ENCODE measurements around the gene PUS1. TPM values are rescaled to one million over a fixed set of nuclear protein-coding genes. Genes with fewer than 3 reads are reported as not detected.

PUS1 gene
- total RNA-seq, 1 donor from 2014 or later, result 22.9 TPM

GRCh38 chr12:131896080-131896810 lies 32.8 kb upstream of the PUS1 start:
- DNase-seq (ENCODE audit: low read depth) (peak; percentile 75), FAIRE-seq (no peak)
- no peaks in the 10 kb centered on the region for H3K27me3 ChIP-seq (ENCODE audit: control insufficient read depth, insufficient read depth, low read length)
- peak overlapping the region; percentile 61 for H3K4me3 ChIP-seq (ENCODE audit: low read depth, low read length)
- peaks cover 7% of the 10 kb centered on the region for H3K36me3 ChIP-seq (ENCODE audit: control insufficient read depth, insufficient read depth, low read length)
- TF ChIP-seq CTCF (IDR thresholded peaks at IDR 0.05; ENCODE audit: insufficient read depth, low read length, severe bottlenecking), result no peak

- Histone ChIP-seq H3K4me3 (ENCODE audit: low read depth, low read length) (peak overlapping the region; percentile 61), H3K27me3 (ENCODE audit: control insufficient read depth, insufficient read depth, low read length) (no peaks in the 10 kb centered on the region), H3K36me3 (ENCODE audit: control insufficient read depth, insufficient read depth, low read length) (peaks cover 7% of the 10 kb centered on the region)
- DNase-seq (ENCODE audit: low read depth) (no peak), FAIRE-seq (no peak)
- TF ChIP-seq CTCF (IDR thresholded peaks at IDR 0.05; ENCODE audit: insufficient read depth, low read length, severe bottlenecking), result no peak
Measured at GRCh38 chr12:131896811-131897270, 32.2 kb upstream of the PUS1 start.

- TF ChIP-seq CTCF (IDR thresholded peaks at IDR 0.05; ENCODE audit: insufficient read depth, low read length, severe bottlenecking), result no peak
- Histone ChIP-seq H3K27me3 (ENCODE audit: control insufficient read depth, insufficient read depth, low read length) (no peaks in the 10 kb centered on the region), H3K36me3 (ENCODE audit: control insufficient read depth, insufficient read depth, low read length) (peaks cover 7% of the 10 kb centered on the region), H3K4me3 (ENCODE audit: low read depth, low read length) (no peak overlapping the region)
- no peak for DNase-seq (ENCODE audit: low read depth)
- FAIRE-seq, result no peak
Measured at GRCh38 chr12:131897276-131897675, 31.8 kb upstream of the PUS1 start.

- TF ChIP-seq CTCF (IDR thresholded peaks at IDR 0.05; ENCODE audit: insufficient read depth, low read length, severe bottlenecking), result no peak
- no peak overlapping the region for H3K4me3 ChIP-seq (ENCODE audit: low read depth, low read length)
- DNase-seq (ENCODE audit: low read depth), result no peak
- peaks cover 7% of the 10 kb centered on the region for H3K36me3 ChIP-seq (ENCODE audit: control insufficient read depth, insufficient read depth, low read length)
- no peaks in the 10 kb centered on the region for H3K27me3 ChIP-seq (ENCODE audit: control insufficient read depth, insufficient read depth, low read length)
- FAIRE-seq, result no peak
Measured at GRCh38 chr12:131897875-131898274, 31.2 kb upstream of the PUS1 start.

GRCh38 chr12:131900397-131900796 lies 28.7 kb upstream of the PUS1 start:
- H3K27me3 ChIP-seq (ENCODE audit: control insufficient read depth, insufficient read depth, low read length), result no peaks in the 10 kb centered on the region
- H3K36me3 ChIP-seq (ENCODE audit: control insufficient read depth, insufficient read depth, low read length), result peaks cover 10% of the 10 kb centered on the region
- TF ChIP-seq CTCF (IDR thresholded peaks at IDR 0.05; ENCODE audit: insufficient read depth, low read length, severe bottlenecking), result peak; percentile 2
- H3K4me3 ChIP-seq (ENCODE audit: low read depth, low read length), result no peak overlapping the region
- FAIRE-seq (no peak), DNase-seq (ENCODE audit: low read depth) (peak; percentile 50)
